GM23338 (cell line): ENCODE measurements around the gene TRIM58. TPM values are rescaled to one million over a fixed set of nuclear protein-coding genes. Genes with fewer than 3 reads are reported as not detected.

Source experiments
- ATAC-seq: fragments of 200-7000 bp; cut with Tn5 transposase; 3 replicates; pipeline ENCODE4 v1.9.1; 2020
- DNase-seq: peaks from one replicate; pipeline ENCODE4 v3.0.0-alpha.2; 2015; ENCODE audit warnings: low spot score
- H2AFZ ChIP-seq: fragments of 200-600 bp; sonication (generic); 2 replicates; pipeline ENCODE4 v1.8.0; 2016; ENCODE audit warnings: antibody characterized with exemption, mild to moderate bottlenecking, moderate library complexity
- H3F3A ChIP-seq: fragments of 200-600 bp; sonication (generic); replicated peaks from 2 replicates; pipeline ENCODE4 v1.8.0; 2017; ENCODE audit warnings: antibody characterized with exemption, mixed run types, low read depth
- H3K27ac ChIP-seq: fragments of 200-600 bp; sonication (generic); 2 replicates; pipeline ENCODE4 v1.6.1; 2016; ENCODE audit warnings: low read depth
- H3K27me3 ChIP-seq: fragments of 200-600 bp; sonication (generic); 2 replicates; pipeline ENCODE4 v1.8.0; 2016; ENCODE audit warnings: mild to moderate bottlenecking, mixed run types, moderate library complexity; ENCODE audit not compliant: insufficient read depth
- H3K36me3 ChIP-seq: fragments of 200-600 bp; sonication (generic); 2 replicates; pipeline ENCODE4 v1.8.0; 2016; ENCODE audit warnings: mild to moderate bottlenecking; ENCODE audit not compliant: insufficient read depth
- H3K4me1 ChIP-seq: fragments of 200-600 bp; sonication (generic); 2 replicates; pipeline ENCODE4 v1.8.0; 2016; ENCODE audit warnings: mild to moderate bottlenecking, moderate library complexity; ENCODE audit not compliant: insufficient read depth
- H3K4me2 ChIP-seq: fragments of 200-600 bp; sonication (generic); 2 replicates; pipeline ENCODE4 v1.7.1; 2017; ENCODE audit warnings: mixed run types
- H3K4me3 ChIP-seq: fragments of 200-600 bp; sonication (generic); 2 replicates; pipeline ENCODE4 v1.6.1; 2016; ENCODE audit warnings: mixed run types
- H3K79me2 ChIP-seq: fragments of 200-600 bp; sonication (generic); replicated peaks from 2 replicates; pipeline ENCODE4 v1.8.0; 2017; ENCODE audit warnings: mild to moderate bottlenecking; ENCODE audit not compliant: insufficient read depth
- H3K9me2 ChIP-seq: fragments of 200-600 bp; sonication (generic); 2 replicates; pipeline ENCODE4 v1.8.0; 2017; ENCODE audit not compliant: insufficient read depth
- H4K20me1 ChIP-seq: fragments of 200-600 bp; sonication (generic); replicated peaks from 2 replicates; pipeline ENCODE4 v1.8.0; 2017; ENCODE audit warnings: mild to moderate bottlenecking; ENCODE audit not compliant: insufficient read depth
- H3K27ac Mint-ChIP-seq: 2 replicates; pipeline ENCODE4 v1.8.0; 2020; ENCODE audit warnings: inconsistent platforms, mild to moderate bottlenecking, moderate library complexity, mixed read lengths
- H3K27me3 Mint-ChIP-seq: 3 replicates; pipeline ENCODE4 v1.8.0; 2022; ENCODE audit warnings: low read depth, mild to moderate bottlenecking, moderate library complexity, mixed read lengths, inconsistent platforms; ENCODE audit not compliant: insufficient read depth, poor library complexity
- H3K36me3 Mint-ChIP-seq: 3 replicates; pipeline ENCODE4 v1.8.0; 2021; ENCODE audit warnings: low read depth, mild to moderate bottlenecking, inconsistent platforms, moderate library complexity, mixed read lengths
- H3K4me1 Mint-ChIP-seq: 3 replicates; pipeline ENCODE4 v1.8.0; 2020; ENCODE audit warnings: mild to moderate bottlenecking, inconsistent platforms, mixed read lengths
- H3K4me3 Mint-ChIP-seq: 3 replicates; pipeline ENCODE4 v1.8.0; 2021; ENCODE audit warnings: moderate library complexity, mild to moderate bottlenecking, inconsistent platforms, mixed read lengths
- H3K9me3 Mint-ChIP-seq: 3 replicates; pipeline ENCODE4 v1.8.0; 2020; ENCODE audit warnings: moderate library complexity, mild to moderate bottlenecking, inconsistent platforms, mixed read lengths
- CREB1 ChIP-seq: fragments of 250-450 bp; sonication (Bioruptor Pico); IDR thresholded peaks from 2 replicates; pipeline ENCODE4 v1.5.0; 2020; ENCODE audit warnings: low read depth, mild to moderate bottlenecking, moderate library complexity
- EZH2 ChIP-seq: fragments of 200-600 bp; sonication (generic); IDR thresholded peaks from one replicate; pipeline ENCODE4 v1.8.0; 2017; ENCODE audit warnings: antibody characterized with exemption, mild to moderate bottlenecking, low read depth; ENCODE audit not compliant: unreplicated experiment
- STAT1 ChIP-seq: IDR thresholded peaks from one replicate; pipeline ENCODE4 v1.6.1; 2016; ENCODE audit warnings: antibody characterized with exemption; ENCODE audit not compliant: unreplicated experiment
- ZNF331 ChIP-seq: fragments of 250-450 bp; sonication (Bioruptor Pico); IDR thresholded peaks from 2 replicates; pipeline ENCODE4 v1.5.0; 2020; ENCODE audit warnings: low read depth, mild to moderate bottlenecking, moderate library complexity
- polyA plus RNA-seq: library from polyadenylated mRNA; unstranded; fragments of >200 nt; fragmentation: Nextera tagmentation; extraction: Ambion mirVana; gene quantifications from 2 replicates; pipeline ENCODE4 v1.2.1, GENCODE V29; 2016
- total RNA-seq: library from RNA; depleted of rRNA; stranded (reverse); fragments of >200 nt; shearing (Covaris generic); gene quantifications from 2 replicates; pipeline ENCODE4 v1.2.3, GENCODE V29; 2014
- TF ChIP-seq, protein P1 (sequence below), 2 experiments: fragments of 200-600 bp in 1 of 2; sonication (generic) in 1 of 2; conservative IDR thresholded peaks; 2 replicates each; pipeline versions ENCODE4 v1.5.1 to v1.6.1; 2016 to 2017; ENCODE audit warnings: antibody characterized with exemption in 2 of 2, low read depth in 2 of 2, mild to moderate bottlenecking in 2 of 2, moderate library complexity in 1 of 2
- TF ChIP-seq, protein P2 (sequence below): IDR thresholded peaks from 2 replicates; pipeline ENCODE4 v1.6.1; 2016; ENCODE audit warnings: antibody characterized with exemption
- TF ChIP-seq, protein P3 (sequence below): fragments of 250-450 bp; sonication (Bioruptor Pico); IDR thresholded peaks from 2 replicates; pipeline ENCODE4 v1.5.0; 2020; ENCODE audit warnings: mild to moderate bottlenecking, moderate library complexity

The TRIM58 gene
- total and polyA plus RNA-seq, 2 experiments from 2014 or later: 2.4 to 3.4 TPM

GRCh38 chr1:247862756-247863155, 5.8 kb downstream of the TRIM58 start (continued):
- TF ChIP-seq, protein P1, sequence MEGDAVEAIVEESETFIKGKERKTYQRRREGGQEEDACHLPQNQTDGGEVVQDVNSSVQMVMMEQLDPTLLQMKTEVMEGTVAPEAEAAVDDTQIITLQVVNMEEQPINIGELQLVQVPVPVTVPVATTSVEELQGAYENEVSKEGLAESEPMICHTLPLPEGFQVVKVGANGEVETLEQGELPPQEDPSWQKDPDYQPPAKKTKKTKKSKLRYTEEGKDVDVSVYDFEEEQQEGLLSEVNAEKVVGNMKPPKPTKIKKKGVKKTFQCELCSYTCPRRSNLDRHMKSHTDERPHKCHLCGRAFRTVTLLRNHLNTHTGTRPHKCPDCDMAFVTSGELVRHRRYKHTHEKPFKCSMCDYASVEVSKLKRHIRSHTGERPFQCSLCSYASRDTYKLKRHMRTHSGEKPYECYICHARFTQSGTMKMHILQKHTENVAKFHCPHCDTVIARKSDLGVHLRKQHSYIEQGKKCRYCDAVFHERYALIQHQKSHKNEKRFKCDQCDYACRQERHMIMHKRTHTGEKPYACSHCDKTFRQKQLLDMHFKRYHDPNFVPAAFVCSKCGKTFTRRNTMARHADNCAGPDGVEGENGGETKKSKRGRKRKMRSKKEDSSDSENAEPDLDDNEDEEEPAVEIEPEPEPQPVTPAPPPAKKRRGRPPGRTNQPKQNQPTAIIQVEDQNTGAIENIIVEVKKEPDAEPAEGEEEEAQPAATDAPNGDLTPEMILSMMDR (conservative IDR thresholded peaks at IDR 0.05; ENCODE audit: low read depth in 2 of 2): no peak
- TF ChIP-seq CREB1 (CRISPR knock-in tag): no peak

DNA sequence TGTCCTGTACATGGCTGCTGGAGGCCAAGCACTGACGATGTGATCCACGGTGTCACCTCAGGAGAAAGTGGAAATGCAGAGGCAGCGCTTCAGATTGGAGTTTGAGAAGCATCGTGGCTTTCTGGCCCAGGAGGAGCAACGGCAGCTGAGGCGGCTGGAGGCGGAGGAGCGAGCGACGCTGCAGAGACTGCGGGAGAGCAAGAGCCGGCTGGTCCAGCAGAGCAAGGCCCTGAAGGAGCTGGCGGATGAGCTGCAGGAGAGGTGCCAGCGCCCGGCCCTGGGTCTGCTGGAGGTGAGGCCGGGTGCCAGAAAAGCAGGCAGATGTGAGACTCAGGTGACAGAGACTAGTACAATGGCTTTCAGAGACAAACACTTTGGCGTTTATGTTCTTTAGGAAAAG, 7.7 kb downstream of the TRIM58 start:
- H3K4me3 Mint-ChIP-seq: no peak overlapping the region
- DNase-seq (no peak), ATAC-seq (no peak)
- peaks cover 19% of the 10 kb centered on the region for H3K36me3 Mint-ChIP-seq
- Histone ChIP-seq H3K79me2 (no peaks in the 10 kb centered on the region), H3K27me3 (no peaks in the 10 kb centered on the region), H2AFZ (no peak overlapping the region), H3K36me3 (0 out of 2 replicates have a peak, but pooled peaks cover 2% of the 10 kb centered on the region), H3K27ac (no peak overlapping the region), H3K9me2 (no peaks in the 10 kb centered on the region), H3K4me1 (no peaks in the 10 kb centered on the region), H3F3A (no peaks in the 10 kb centered on the region), H4K20me1 (no peaks in the 10 kb centered on the region), H3K4me3 (no peak overlapping the region), H3K4me2 (no peak overlapping the region)
- H3K9me3 Mint-ChIP-seq: peaks cover 70% of the 10 kb centered on the region
- TF ChIP-seq, protein P1 (conservative IDR thresholded peaks at IDR 0.05; ENCODE audit: low read depth in 2 of 2): no peak
- TF ChIP-seq ZNF331: no peak
- H3K27ac Mint-ChIP-seq: no peak overlapping the region
- H3K27me3 Mint-ChIP-seq: no peaks in the 10 kb centered on the region
- no peaks in the 10 kb centered on the region for H3K4me1 Mint-ChIP-seq

DNA sequence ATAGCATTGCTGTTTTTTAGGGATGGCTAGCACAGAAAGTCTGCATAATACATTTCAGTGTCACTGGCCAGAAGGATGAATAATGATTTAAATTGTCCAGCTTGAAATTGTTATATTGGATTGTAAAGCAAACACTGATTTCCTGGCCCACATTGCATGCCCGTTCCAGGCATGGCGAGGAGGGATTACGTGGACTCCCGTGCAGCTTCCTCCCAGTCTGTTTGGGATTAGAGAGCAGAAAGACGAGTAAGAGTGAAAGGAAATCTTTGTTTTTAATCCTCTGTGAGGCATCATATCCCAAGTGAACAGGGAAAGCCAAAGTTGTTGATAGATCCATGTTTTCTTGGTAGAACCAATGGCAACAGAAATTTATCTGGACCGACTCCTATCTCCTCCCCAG, 8.4 kb downstream of the TRIM58 start:
- Histone ChIP-seq H4K20me1 (no peaks in the 10 kb centered on the region), H3K27me3 (no peaks in the 10 kb centered on the region), H3K27ac (no peak overlapping the region), H3K9me2 (no peaks in the 10 kb centered on the region), H3K4me2 (no peak overlapping the region), H3K4me1 (no peaks in the 10 kb centered on the region), H3K79me2 (no peaks in the 10 kb centered on the region), H3K4me3 (no peak overlapping the region), H3K36me3 (0 out of 2 replicates have a peak, but pooled peaks cover 2% of the 10 kb centered on the region), H2AFZ (no peak overlapping the region), H3F3A (no peaks in the 10 kb centered on the region)
- ATAC-seq: no peak
- H3K27me3 Mint-ChIP-seq: no peaks in the 10 kb centered on the region
- no peak overlapping the region for H3K4me3 Mint-ChIP-seq
- H3K9me3 Mint-ChIP-seq: peaks cover 69% of the 10 kb centered on the region
- TF ChIP-seq EZH2 (no peak), STAT1 (no peak)
- TF ChIP-seq, protein P2, sequence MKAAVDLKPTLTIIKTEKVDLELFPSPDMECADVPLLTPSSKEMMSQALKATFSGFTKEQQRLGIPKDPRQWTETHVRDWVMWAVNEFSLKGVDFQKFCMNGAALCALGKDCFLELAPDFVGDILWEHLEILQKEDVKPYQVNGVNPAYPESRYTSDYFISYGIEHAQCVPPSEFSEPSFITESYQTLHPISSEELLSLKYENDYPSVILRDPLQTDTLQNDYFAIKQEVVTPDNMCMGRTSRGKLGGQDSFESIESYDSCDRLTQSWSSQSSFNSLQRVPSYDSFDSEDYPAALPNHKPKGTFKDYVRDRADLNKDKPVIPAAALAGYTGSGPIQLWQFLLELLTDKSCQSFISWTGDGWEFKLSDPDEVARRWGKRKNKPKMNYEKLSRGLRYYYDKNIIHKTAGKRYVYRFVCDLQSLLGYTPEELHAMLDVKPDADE: no peak
- TF ChIP-seq, protein P3, sequence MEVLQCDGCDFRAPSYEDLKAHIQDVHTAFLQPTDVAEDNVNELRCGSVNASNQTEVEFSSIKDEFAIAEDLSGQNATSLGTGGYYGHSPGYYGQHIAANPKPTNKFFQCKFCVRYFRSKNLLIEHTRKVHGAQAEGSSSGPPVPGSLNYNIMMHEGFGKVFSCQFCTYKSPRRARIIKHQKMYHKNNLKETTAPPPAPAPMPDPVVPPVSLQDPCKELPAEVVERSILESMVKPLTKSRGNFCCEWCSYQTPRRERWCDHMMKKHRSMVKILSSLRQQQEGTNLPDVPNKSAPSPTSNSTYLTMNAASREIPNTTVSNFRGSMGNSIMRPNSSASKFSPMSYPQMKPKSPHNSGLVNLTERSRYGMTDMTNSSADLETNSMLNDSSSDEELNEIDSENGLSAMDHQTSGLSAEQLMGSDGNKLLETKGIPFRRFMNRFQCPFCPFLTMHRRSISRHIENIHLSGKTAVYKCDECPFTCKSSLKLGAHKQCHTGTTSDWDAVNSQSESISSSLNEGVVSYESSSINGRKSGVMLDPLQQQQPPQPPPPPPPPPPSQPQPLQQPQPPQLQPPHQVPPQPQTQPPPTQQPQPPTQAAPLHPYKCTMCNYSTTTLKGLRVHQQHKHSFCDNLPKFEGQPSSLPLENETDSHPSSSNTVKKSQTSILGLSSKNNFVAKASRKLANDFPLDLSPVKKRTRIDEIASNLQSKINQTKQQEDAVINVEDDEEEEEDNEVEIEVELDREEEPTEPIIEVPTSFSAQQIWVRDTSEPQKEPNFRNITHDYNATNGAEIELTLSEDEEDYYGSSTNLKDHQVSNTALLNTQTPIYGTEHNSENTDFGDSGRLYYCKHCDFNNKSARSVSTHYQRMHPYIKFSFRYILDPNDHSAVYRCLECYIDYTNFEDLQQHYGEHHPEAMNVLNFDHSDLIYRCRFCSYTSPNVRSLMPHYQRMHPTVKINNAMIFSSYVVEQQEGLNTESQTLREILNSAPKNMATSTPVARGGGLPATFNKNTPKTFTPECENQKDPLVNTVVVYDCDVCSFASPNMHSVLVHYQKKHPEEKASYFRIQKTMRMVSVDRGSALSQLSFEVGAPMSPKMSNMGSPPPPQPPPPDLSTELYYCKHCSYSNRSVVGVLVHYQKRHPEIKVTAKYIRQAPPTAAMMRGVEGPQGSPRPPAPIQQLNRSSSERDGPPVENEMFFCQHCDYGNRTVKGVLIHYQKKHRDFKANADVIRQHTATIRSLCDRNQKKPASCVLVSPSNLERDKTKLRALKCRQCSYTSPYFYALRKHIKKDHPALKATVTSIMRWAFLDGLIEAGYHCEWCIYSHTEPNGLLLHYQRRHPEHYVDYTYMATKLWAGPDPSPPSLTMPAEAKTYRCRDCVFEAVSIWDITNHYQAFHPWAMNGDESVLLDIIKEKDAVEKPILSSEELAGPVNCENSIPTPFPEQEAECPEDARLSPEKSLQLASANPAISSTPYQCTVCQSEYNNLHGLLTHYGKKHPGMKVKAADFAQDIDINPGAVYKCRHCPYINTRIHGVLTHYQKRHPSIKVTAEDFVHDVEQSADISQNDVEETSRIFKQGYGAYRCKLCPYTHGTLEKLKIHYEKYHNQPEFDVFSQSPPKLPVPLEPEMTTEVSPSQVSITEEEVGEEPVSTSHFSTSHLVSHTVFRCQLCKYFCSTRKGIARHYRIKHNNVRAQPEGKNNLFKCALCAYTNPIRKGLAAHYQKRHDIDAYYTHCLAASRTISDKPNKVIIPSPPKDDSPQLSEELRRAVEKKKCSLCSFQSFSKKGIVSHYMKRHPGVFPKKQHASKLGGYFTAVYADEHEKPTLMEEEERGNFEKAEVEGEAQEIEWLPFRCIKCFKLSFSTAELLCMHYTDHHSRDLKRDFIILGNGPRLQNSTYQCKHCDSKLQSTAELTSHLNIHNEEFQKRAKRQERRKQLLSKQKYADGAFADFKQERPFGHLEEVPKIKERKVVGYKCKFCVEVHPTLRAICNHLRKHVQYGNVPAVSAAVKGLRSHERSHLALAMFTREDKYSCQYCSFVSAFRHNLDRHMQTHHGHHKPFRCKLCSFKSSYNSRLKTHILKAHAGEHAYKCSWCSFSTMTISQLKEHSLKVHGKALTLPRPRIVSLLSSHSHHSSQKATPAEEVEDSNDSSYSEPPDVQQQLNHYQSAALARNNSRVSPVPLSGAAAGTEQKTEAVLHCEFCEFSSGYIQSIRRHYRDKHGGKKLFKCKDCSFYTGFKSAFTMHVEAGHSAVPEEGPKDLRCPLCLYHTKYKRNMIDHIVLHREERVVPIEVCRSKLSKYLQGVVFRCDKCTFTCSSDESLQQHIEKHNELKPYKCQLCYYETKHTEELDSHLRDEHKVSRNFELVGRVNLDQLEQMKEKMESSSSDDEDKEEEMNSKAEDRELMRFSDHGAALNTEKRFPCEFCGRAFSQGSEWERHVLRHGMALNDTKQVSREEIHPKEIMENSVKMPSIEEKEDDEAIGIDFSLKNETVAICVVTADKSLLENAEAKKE (CRISPR knock-in tag): no peak
- no peak for DNase-seq
- H3K4me1 Mint-ChIP-seq: no peaks in the 10 kb centered on the region
- no peak overlapping the region for H3K27ac Mint-ChIP-seq
- peaks cover 23% of the 10 kb centered on the region for H3K36me3 Mint-ChIP-seq
